GM19468 (cell line): Measurements from ENCODE around the gene C15orf39.
"Not testable (repeated sequence)": the region's sequence is repeated elsewhere in the genome, so short reads cannot be mapped to it uniquely, and the experiment has no call there.

ENCODE experiments used
- ATAC-seq: cut with Tn5 transposase; IDR thresholded peaks from one replicate; pipeline ENCODE4 v1.9.1; 2021; ENCODE audit warnings: mild to moderate bottlenecking, moderate library complexity, moderate number of reproducible peaks; ENCODE audit not compliant: unreplicated experiment; ENCODE audit errors: extremely low read depth

Gene C15orf39

GRCh38 chr15:75208501-75209288 lies 7.0 kb downstream of the C15orf39 start:
- ATAC-seq, result no peak

GRCh38 chr15:75209289-75209676 lies 7.6 kb downstream of the C15orf39 start:
- no peak for ATAC-seq

- ATAC-seq, result no peak
Measured at GRCh38 chr15:75210811-75211230, 9.1 kb downstream of the C15orf39 start.

- no peak for ATAC-seq
Measured at GRCh38 chr15:75211436-75212199, 9.9 kb downstream of the C15orf39 start.

- ATAC-seq, result no peak
Measured at GRCh38 chr15:75212200-75212858, 10.6 kb downstream of the C15orf39 start.

- ATAC-seq, result no peak
Measured at GRCh38 chr15:75213212-75213767, 11.6 kb downstream of the C15orf39 start.

- ATAC-seq, result no peak
Measured at GRCh38 chr15:75213768-75214221, 12.1 kb downstream of the C15orf39 start.

- no peak for ATAC-seq
Measured at GRCh38 chr15:75214293-75215096, 12.8 kb downstream of the C15orf39 start.

- ATAC-seq, result no peak
Measured at GRCh38 chr15:75215107-75216004, 13.7 kb downstream of the C15orf39 start.

- no peak for ATAC-seq
Measured at GRCh38 chr15:75217012-75217411, 15.3 kb downstream of the C15orf39 start.

- not testable (repeated sequence) for ATAC-seq
Measured at GRCh38 chr15:75217574-75217973, 15.9 kb downstream of the C15orf39 start.

GRCh38 chr15:75219507-75219929 lies 17.8 kb downstream of the C15orf39 start:
- not testable (repeated sequence) for ATAC-seq

- no peak for ATAC-seq
Measured at GRCh38 chr15:75223688-75224087, 22.0 kb downstream of the C15orf39 start.

GRCh38 chr15:75224281-75224680 lies 22.6 kb downstream of the C15orf39 start:
- ATAC-seq, result no peak

- not testable (repeated sequence) for ATAC-seq
Measured at GRCh38 chr15:75225102-75225836, 23.6 kb downstream of the C15orf39 start.

- no peak for ATAC-seq
Measured at GRCh38 chr15:75225951-75226732, 24.5 kb downstream of the C15orf39 start.

GRCh38 chr15:75227112-75227511 lies 25.4 kb downstream of the C15orf39 start:
- not testable (repeated sequence) for ATAC-seq
